KMS-11 (cell line): ENCODE data around the gene DNAJC18.

ENCODE experiments used
- H2AFZ ChIP-seq: fragments of 200-600 bp; sonication (generic); 2 replicates; pipeline ENCODE4 v1.6.1; 2016; ENCODE audit warnings: antibody characterized with exemption, mixed run types, low read depth
- H3K27ac ChIP-seq: fragments of 200-600 bp; sonication (generic); 2 replicates; pipeline ENCODE4 v1.6.1; 2016; ENCODE audit warnings: mild to moderate bottlenecking, mixed run types
- H3K27me3 ChIP-seq: fragments of 200-600 bp; sonication (generic); 2 replicates; pipeline ENCODE4 v1.6.1; 2017; ENCODE audit warnings: mild to moderate bottlenecking, low read depth, mixed run types, moderate library complexity; ENCODE audit not compliant: insufficient read depth
- H3K36me3 ChIP-seq: fragments of 200-600 bp; sonication (generic); 2 replicates; pipeline ENCODE4 v1.6.1; 2017; ENCODE audit warnings: mild to moderate bottlenecking, mixed run types; ENCODE audit not compliant: insufficient read depth
- H3K4me1 ChIP-seq: fragments of 200-600 bp; sonication (generic); 2 replicates; pipeline ENCODE4 v1.6.1; 2016; ENCODE audit warnings: mild to moderate bottlenecking, low read depth, mixed run types; ENCODE audit not compliant: poor library complexity, severe bottlenecking
- H3K4me2 ChIP-seq: fragments of 200-600 bp; sonication (generic); 2 replicates; pipeline ENCODE4 v1.7.0; 2016; ENCODE audit warnings: mild to moderate bottlenecking, mixed run types
- H3K4me3 ChIP-seq: fragments of 200-600 bp; sonication (generic); IDR thresholded peaks from 2 replicates; pipeline ENCODE4 v1.6.1; 2017; ENCODE audit warnings: low read depth, low read length, mixed read lengths; ENCODE audit not compliant: insufficient read depth
- H3K79me2 ChIP-seq: fragments of 200-600 bp; sonication (generic); 2 replicates; pipeline ENCODE4 v1.6.1; 2016; ENCODE audit warnings: low read depth, mixed run types; ENCODE audit not compliant: insufficient read depth
- H3K9ac ChIP-seq: fragments of 200-600 bp; sonication (generic); 2 replicates; pipeline ENCODE4 v1.6.1; 2016; ENCODE audit warnings: mild to moderate bottlenecking, mixed run types
- H4K20me1 ChIP-seq: fragments of 200-600 bp; sonication (generic); 2 replicates; pipeline ENCODE4 v1.6.1; 2016; ENCODE audit warnings: mild to moderate bottlenecking, mixed run types; ENCODE audit not compliant: insufficient read depth
- CTCF ChIP-seq: fragments of 200-600 bp; sonication (generic); conservative IDR thresholded peaks from 2 replicates; pipeline ENCODE4 v1.6.1; 2017; ENCODE audit warnings: low read depth, mild to moderate bottlenecking, antibody characterized with exemption, low read length, moderate library complexity, mixed read lengths

DNAJC18 gene

GRCh38 chr5:139461698-139462097 is 22.4 kb upstream of the DNAJC18 start:
- no peaks in the 10 kb centered on the region for H4K20me1 ChIP-seq
- H3K27me3 ChIP-seq = no peaks in the 10 kb centered on the region
- H3K27ac ChIP-seq = no peak overlapping the region
- H3K4me1 ChIP-seq = peaks cover 40% of the 10 kb centered on the region
- H3K36me3 ChIP-seq = no peaks in the 10 kb centered on the region
- TF ChIP-seq CTCF = no peak
- no peak overlapping the region for H3K4me3 ChIP-seq
- no peak overlapping the region for H3K9ac ChIP-seq
- no peak overlapping the region for H3K4me2 ChIP-seq
- no peak overlapping the region for H2AFZ ChIP-seq
- no peaks in the 10 kb centered on the region for H3K79me2 ChIP-seq

- Histone ChIP-seq H3K4me2 (no peak overlapping the region), H3K9ac (no peak overlapping the region), H3K36me3 (no peaks in the 10 kb centered on the region)
Measured at GRCh38 chr5:139461176-139461575, 21.9 kb upstream of the DNAJC18 start.

GRCh38 chr5:139460455-139460854 is 21.1 kb upstream of the DNAJC18 start:
- Histone ChIP-seq H3K36me3 (no peaks in the 10 kb centered on the region), H3K9ac (no peak overlapping the region), H3K79me2 (no peaks in the 10 kb centered on the region), H3K4me3 (no peak overlapping the region), H3K27ac (no peak overlapping the region), H4K20me1 (no peaks in the 10 kb centered on the region), H3K4me2 (no peak overlapping the region), H3K27me3 (no peaks in the 10 kb centered on the region; the same call in 1 of the 2 replicates), H2AFZ (no peak overlapping the region), H3K4me1 (peaks cover 42% of the 10 kb centered on the region)
- no peak for TF ChIP-seq CTCF

More at GRCh38 chr5:139461176-139461575, 21.9 kb upstream of the DNAJC18 start:
- peaks cover 42% of the 10 kb centered on the region for H3K4me1 ChIP-seq
- H3K27me3 ChIP-seq = no peaks in the 10 kb centered on the region
- no peaks in the 10 kb centered on the region for H3K79me2 ChIP-seq
- H4K20me1 ChIP-seq = no peaks in the 10 kb centered on the region
- no peak overlapping the region for H2AFZ ChIP-seq
- H3K27ac ChIP-seq = no peak overlapping the region
- no peak for TF ChIP-seq CTCF
- no peak overlapping the region for H3K4me3 ChIP-seq

GRCh38 chr5:139459451-139459934 is 20.2 kb upstream of the DNAJC18 start:
- peak overlapping the region; percentile 31; the same call in 1 of the 2 replicates for H3K4me2 ChIP-seq
- no peaks in the 10 kb centered on the region for H3K36me3 ChIP-seq
- H2AFZ ChIP-seq = no peak overlapping the region; the same call in 1 of the 2 replicates
- H3K4me3 ChIP-seq = no peak overlapping the region
- H4K20me1 ChIP-seq = no peaks in the 10 kb centered on the region
- no peak overlapping the region for H3K27ac ChIP-seq
- no peak for TF ChIP-seq CTCF
- no peaks in the 10 kb centered on the region; the same call in 1 of the 2 replicates for H3K27me3 ChIP-seq
- H3K9ac ChIP-seq = no peak overlapping the region
- H3K79me2 ChIP-seq = no peaks in the 10 kb centered on the region
- H3K4me1 ChIP-seq = peaks cover 42% of the 10 kb centered on the region
